ENCODE results near the gene PNPO. TPM values are rescaled to one million over a fixed set of nuclear protein-coding genes. Genes with fewer than 3 reads are reported as not detected.
A peak's percentile ranks its signal among the peaks of the same experiment; 100 is the strongest.
"Not testable (repeated sequence)": the region's sequence is repeated elsewhere in the genome, so short reads cannot be mapped to it uniquely, and the experiment has no call there.

Gene PNPO
- total RNA-seq, 4 donors from 2014 or later: 20.1 to 39.7 (median 30.8) TPM

- ATAC-seq (ENCODE audit: low FRiP score): no peak
- TF ChIP-seq CTCF (IDR thresholded peaks at IDR 0.05): no peak
- DNase-seq (ENCODE audit: low spot score): no peak
Observed at GRCh38 chr17:47982645-47983390, 41.4 kb downstream of the PNPO start.

GRCh38 chr17:47983492-47984223 lies 42.3 kb downstream of the PNPO start:
- TF ChIP-seq CTCF (IDR thresholded peaks at IDR 0.05): no peak
- DNase-seq (ENCODE audit: low spot score) (no peak), ATAC-seq (ENCODE audit: low FRiP score) (peak; percentile 66)

- no peak for TF ChIP-seq CTCF (IDR thresholded peaks at IDR 0.05)
- DNase-seq (ENCODE audit: low spot score) (no peak), ATAC-seq (ENCODE audit: low FRiP score) (no peak)
Observed at GRCh38 chr17:47986520-47986919, 45.1 kb downstream of the PNPO start.

DNA sequence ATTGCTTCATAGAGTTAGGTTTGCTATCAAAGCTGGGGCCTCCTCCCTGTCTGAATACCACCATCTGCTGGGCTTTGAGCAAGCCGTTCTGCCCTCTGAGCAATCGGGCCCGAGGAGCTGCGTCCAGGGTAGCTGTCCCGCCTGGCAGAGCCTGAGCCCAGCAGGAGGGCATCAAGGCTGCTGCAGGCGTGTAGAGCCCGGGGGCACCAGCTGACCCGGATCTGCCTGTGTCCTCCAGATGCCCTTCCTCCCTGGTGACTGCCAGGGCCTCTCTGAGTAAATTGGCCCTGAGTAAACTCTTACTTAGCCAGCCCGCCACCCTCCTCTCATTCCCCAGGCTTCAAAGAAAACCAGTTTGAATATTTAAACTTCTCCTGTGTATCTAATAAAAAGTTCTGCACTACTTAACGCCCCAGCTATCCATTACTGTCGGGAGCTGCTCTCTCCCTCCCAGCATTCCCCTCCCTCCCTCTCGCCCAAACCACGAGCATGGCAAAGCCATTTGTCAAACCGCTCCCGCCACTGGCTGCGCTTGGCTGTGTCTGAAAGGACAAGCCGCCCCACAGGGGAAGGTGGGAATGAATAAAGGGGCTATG lies 46.0 kb downstream of the PNPO start:
- no peak for TF ChIP-seq CTCF (IDR thresholded peaks at IDR 0.05)
- no peak for ATAC-seq (ENCODE audit: low FRiP score)

GRCh38 chr17:47988445-47988844 lies 47.1 kb downstream of the PNPO start:
- not testable (repeated sequence) for ATAC-seq (ENCODE audit: low FRiP score); DNase-seq (ENCODE audit: low spot score)

More for the DNA sequence above, 46.0 kb downstream of the PNPO start:
- no peak for DNase-seq (ENCODE audit: low spot score)

GRCh38 chr17:47989159-47989558 lies 47.8 kb downstream of the PNPO start:
- no peak for ATAC-seq (ENCODE audit: low FRiP score)
- TF ChIP-seq CTCF (IDR thresholded peaks at IDR 0.05): no peak
- DNase-seq (ENCODE audit: low spot score): no peak

- TF ChIP-seq CTCF (IDR thresholded peaks at IDR 0.05): no peak
- ATAC-seq (ENCODE audit: low FRiP score) (no peak), DNase-seq (ENCODE audit: low spot score) (no peak)
Observed at GRCh38 chr17:47989700-47990099, 48.3 kb downstream of the PNPO start.

Data from omental fat pad (tissue), 4 donors.